Activated naive CD8-positive, alpha-beta T cell treated with anti-CD3 and anti-CD28 coated beads, Interleukin-2, amount 50 U/mL, for 24 hours (primary cell): ENCODE results near the gene CLCN5.

Experiments used
- ATAC-seq: fragments of 150-1000 bp; cut with Tn5 transposase; one replicate; pipeline ENCODE4 v1.10.0; 2021
- DNase-seq: peaks from one replicate; pipeline ENCODE4 v3.0.0; 2021
- H3K27ac Mint-ChIP-seq: one replicate; pipeline ENCODE4 v1.8.0; 2021; ENCODE audit warnings: mild to moderate bottlenecking, mixed read lengths
- H3K27me3 Mint-ChIP-seq: one replicate; pipeline ENCODE4 v1.8.0; 2021; ENCODE audit warnings: mixed read lengths
- H3K36me3 Mint-ChIP-seq: one replicate; pipeline ENCODE4 v1.8.0; 2021; ENCODE audit warnings: low read depth, mixed read lengths
- H3K4me1 Mint-ChIP-seq: one replicate; pipeline ENCODE4 v1.8.0; 2021; ENCODE audit warnings: mixed read lengths
- H3K4me3 Mint-ChIP-seq: one replicate; pipeline ENCODE4 v1.8.0; 2021; ENCODE audit warnings: mild to moderate bottlenecking, moderate library complexity, mixed read lengths
- H3K9me3 Mint-ChIP-seq: one replicate; pipeline ENCODE4 v1.8.0; 2021; ENCODE audit warnings: mixed read lengths

The CLCN5 gene

DNA sequence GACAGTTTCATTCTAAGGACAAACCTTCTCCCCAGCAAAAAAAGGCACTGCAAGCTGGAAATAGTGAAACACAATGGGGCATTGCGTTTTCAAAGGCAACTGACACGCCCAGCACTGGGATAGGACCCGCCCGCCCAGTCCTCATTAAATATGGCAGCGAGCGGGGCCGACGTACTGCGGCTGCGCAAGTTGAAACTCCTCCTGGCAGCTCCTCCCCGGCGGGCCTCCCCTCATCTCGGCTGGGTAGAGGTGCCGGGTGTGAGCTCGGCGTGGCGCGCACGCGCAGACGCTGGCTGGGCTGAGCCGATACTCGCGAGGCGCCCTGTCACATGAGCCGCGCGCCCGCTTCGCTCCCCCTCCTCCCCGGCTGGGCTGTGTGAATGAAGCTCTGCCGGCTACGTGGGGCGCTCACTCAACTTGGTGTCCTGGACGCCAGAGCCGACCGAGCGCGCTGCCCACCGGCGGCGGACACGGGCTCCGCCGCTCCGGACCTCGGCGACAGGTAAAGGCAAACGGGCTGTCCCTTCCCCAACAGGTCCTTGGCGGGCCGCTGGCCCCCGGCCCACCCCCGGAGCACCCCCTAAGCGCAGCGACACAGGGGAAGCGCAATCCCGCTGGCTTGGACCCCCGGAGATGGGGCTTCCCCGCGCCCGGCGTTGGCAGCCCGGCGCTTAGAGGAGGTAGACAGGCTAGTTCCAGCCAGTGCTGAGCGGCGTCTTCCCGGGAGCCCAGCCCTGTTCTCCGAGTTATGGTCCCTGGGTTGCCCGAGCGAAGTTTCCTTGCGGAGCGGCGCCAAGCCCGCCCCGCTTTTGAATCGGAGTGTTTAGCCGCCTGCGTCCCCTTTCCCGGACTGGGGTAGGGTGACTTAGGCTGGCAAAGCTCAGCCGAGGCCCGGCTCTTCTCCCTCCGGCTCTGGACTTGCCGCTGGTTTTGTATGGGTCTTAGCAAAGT lies at the start of gene CLCN5:
Gene CLCN5 (plus strand): TSS at position 306 of the 951 bp plus-strand sequence. CDS start 2,703 bp downstream, outside the sequence.
- H3K27me3 Mint-ChIP-seq, result no peaks in the 10 kb centered on the region
- peak; percentile 96 for ATAC-seq
- peaks cover 14% of the 10 kb centered on the region for H3K4me1 Mint-ChIP-seq
- no peaks in the 10 kb centered on the region for H3K9me3 Mint-ChIP-seq
- H3K27ac Mint-ChIP-seq, result peak within 1 kb of the TSS; percentile 68
- H3K4me3 Mint-ChIP-seq, result peak within 1 kb of the TSS; percentile 75
- peaks cover 13% of the 10 kb centered on the region for H3K36me3 Mint-ChIP-seq
- DNase-seq, result peak; percentile 89

- no peaks in the 10 kb centered on the region for H3K9me3 Mint-ChIP-seq
- no peaks in the 10 kb centered on the region for H3K36me3 Mint-ChIP-seq
- no peak for ATAC-seq
- H3K4me1 Mint-ChIP-seq, result peaks cover 25% of the 10 kb centered on the region
- H3K27me3 Mint-ChIP-seq, result no peaks in the 10 kb centered on the region
- H3K27ac Mint-ChIP-seq, result no peak overlapping the region
- DNase-seq, result no peak
- no peak overlapping the region for H3K4me3 Mint-ChIP-seq
Observed at GRCh38 chrX:49876750-49877149, 45.6 kb upstream of the CLCN5 start.

- no peak overlapping the region for H3K4me3 Mint-ChIP-seq
- no peak for ATAC-seq
- no peaks in the 10 kb centered on the region for H3K36me3 Mint-ChIP-seq
Observed at GRCh38 chrX:49877397-49878101, 44.8 kb upstream of the CLCN5 start.

GRCh38 chrX:49878128-49878833 lies 44.1 kb upstream of the CLCN5 start:
- Mint-ChIP-seq H3K27me3 (no peaks in the 10 kb centered on the region), H3K27ac (peak overlapping the region; percentile 81), H3K4me1 (peaks cover 27% of the 10 kb centered on the region), H3K9me3 (no peaks in the 10 kb centered on the region), H3K4me3 (peak overlapping the region; percentile 74), H3K36me3 (no peaks in the 10 kb centered on the region)
- ATAC-seq, result no peak
- no peak for DNase-seq

More at GRCh38 chrX:49877397-49878101, 44.8 kb upstream of the CLCN5 start:
- Mint-ChIP-seq H3K4me1 (peaks cover 27% of the 10 kb centered on the region), H3K27me3 (no peaks in the 10 kb centered on the region), H3K27ac (no peak overlapping the region), H3K9me3 (no peaks in the 10 kb centered on the region)
- no peak for DNase-seq

GRCh38 chrX:49878834-49879655 lies 43.4 kb upstream of the CLCN5 start, which contains the start of gene USP27X:
Gene USP27X (plus strand): TSS chrX:49879484. CDS start chrX:49880308, 824 bp downstream.
- peak within 1 kb of the TSS; percentile 81 for H3K27ac Mint-ChIP-seq
- H3K36me3 Mint-ChIP-seq, result no peaks in the 10 kb centered on the region
- H3K9me3 Mint-ChIP-seq, result no peaks in the 10 kb centered on the region
- peak; percentile 82 for ATAC-seq
- no peaks in the 10 kb centered on the region for H3K27me3 Mint-ChIP-seq
- H3K4me3 Mint-ChIP-seq, result peak within 1 kb of the TSS; percentile 74
- peak; percentile 66 for DNase-seq
- peaks cover 27% of the 10 kb centered on the region for H3K4me1 Mint-ChIP-seq

- no peaks in the 10 kb centered on the region for H3K9me3 Mint-ChIP-seq
- peaks cover 29% of the 10 kb centered on the region for H3K4me1 Mint-ChIP-seq
- H3K4me3 Mint-ChIP-seq, result peak overlapping the region; percentile 74
- H3K36me3 Mint-ChIP-seq, result no peaks in the 10 kb centered on the region
- peak; percentile 31 for ATAC-seq
- no peaks in the 10 kb centered on the region for H3K27me3 Mint-ChIP-seq
- H3K27ac Mint-ChIP-seq, result no peak overlapping the region
- DNase-seq, result no peak
Observed at GRCh38 chrX:49879656-49880277, 42.6 kb upstream of the CLCN5 start.

- Mint-ChIP-seq H3K36me3 (no peaks in the 10 kb centered on the region), H3K4me1 (peaks cover 29% of the 10 kb centered on the region), H3K9me3 (no peaks in the 10 kb centered on the region), H3K27ac (no peak overlapping the region), H3K4me3 (no peak overlapping the region), H3K27me3 (no peaks in the 10 kb centered on the region)
- ATAC-seq (no peak), DNase-seq (no peak)
Observed at GRCh38 chrX:49880668-49881067, 41.7 kb upstream of the CLCN5 start.

- H3K9me3 Mint-ChIP-seq, result no peaks in the 10 kb centered on the region
- ATAC-seq, result peak; percentile 22
Observed at GRCh38 chrX:49884290-49884862, 38.0 kb upstream of the CLCN5 start.

DNA sequence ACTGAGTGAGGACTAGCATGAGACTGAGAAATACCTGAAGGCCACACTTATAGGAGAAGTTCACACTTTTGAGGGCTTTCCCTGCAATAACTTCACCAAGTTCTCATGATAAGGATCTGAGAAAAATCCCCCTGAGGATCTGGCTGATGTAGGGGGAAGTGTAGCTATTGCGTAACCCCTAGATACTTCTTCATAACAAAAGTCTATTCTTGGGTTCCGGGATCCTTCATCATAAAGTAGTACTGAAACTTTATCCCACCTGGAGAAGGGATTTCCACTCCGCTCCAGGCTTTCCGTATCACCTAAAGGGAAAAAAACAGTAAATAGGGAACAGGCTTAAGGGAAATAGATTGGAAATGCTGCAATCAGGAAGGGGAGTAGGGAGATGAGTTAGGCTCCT lies 29.9 kb upstream of the CLCN5 start:
- ATAC-seq (no peak), DNase-seq (no peak)
- Mint-ChIP-seq H3K27ac (no peak overlapping the region), H3K4me1 (no peaks in the 10 kb centered on the region), H3K4me3 (no peak overlapping the region), H3K9me3 (peaks cover 10% of the 10 kb centered on the region), H3K36me3 (no peaks in the 10 kb centered on the region), H3K27me3 (peaks cover 8% of the 10 kb centered on the region)

More at GRCh38 chrX:49884290-49884862, 38.0 kb upstream of the CLCN5 start:
- Mint-ChIP-seq H3K4me3 (no peak overlapping the region), H3K27ac (no peak overlapping the region), H3K36me3 (no peaks in the 10 kb centered on the region), H3K4me1 (peaks cover 19% of the 10 kb centered on the region), H3K27me3 (no peaks in the 10 kb centered on the region)
- DNase-seq, result peak; percentile 61

DNA sequence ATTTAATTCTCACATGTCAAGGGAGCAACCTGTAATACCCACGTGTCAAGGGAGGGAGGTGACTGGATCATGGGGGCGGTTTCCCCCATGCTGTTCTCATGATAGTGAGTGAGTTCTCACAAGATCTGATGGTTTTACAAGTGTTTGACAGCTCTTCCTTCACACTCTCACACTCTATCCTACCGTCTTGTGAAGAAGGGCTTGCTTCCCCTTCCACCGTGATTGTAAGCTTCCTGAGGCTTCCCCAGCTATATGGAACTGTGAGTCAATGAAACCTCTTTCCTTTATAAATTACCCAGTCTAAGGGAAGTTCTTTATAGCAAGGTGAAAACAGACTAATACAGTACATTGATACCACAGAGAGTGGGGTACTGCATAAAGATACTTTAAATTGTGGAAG lies 25.4 kb upstream of the CLCN5 start:
- Mint-ChIP-seq H3K27ac (no peak overlapping the region), H3K4me3 (no peak overlapping the region), H3K9me3 (peaks cover 12% of the 10 kb centered on the region), H3K36me3 (no peaks in the 10 kb centered on the region), H3K27me3 (peaks cover 16% of the 10 kb centered on the region), H3K4me1 (no peaks in the 10 kb centered on the region)
- no peak for DNase-seq
- ATAC-seq, result no peak

DNA sequence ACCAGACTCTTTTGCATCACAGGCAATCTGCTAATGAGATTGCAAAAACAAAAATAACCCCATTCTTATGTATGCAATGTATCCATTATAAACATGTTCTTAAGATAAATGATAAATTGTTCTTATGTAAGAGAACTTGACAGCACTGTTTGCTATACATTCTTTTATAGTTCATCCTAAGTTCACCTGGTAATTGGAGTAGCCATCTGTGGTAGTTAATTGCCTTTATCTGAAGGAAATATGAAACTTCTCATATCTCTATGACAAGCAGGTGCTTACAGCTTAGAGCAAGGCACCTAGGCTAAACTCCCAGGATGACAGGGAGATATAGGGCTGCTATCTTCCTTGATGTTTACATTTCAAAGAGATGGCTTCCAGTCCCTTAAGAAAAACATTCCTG lies 21.3 kb upstream of the CLCN5 start:
- no peaks in the 10 kb centered on the region for H3K36me3 Mint-ChIP-seq
- H3K27me3 Mint-ChIP-seq, result peaks cover 11% of the 10 kb centered on the region
- H3K27ac Mint-ChIP-seq, result no peak overlapping the region
- no peak overlapping the region for H3K4me3 Mint-ChIP-seq
- peaks cover 12% of the 10 kb centered on the region for H3K9me3 Mint-ChIP-seq
- ATAC-seq (no peak), DNase-seq (no peak)
- H3K4me1 Mint-ChIP-seq, result no peaks in the 10 kb centered on the region

DNA sequence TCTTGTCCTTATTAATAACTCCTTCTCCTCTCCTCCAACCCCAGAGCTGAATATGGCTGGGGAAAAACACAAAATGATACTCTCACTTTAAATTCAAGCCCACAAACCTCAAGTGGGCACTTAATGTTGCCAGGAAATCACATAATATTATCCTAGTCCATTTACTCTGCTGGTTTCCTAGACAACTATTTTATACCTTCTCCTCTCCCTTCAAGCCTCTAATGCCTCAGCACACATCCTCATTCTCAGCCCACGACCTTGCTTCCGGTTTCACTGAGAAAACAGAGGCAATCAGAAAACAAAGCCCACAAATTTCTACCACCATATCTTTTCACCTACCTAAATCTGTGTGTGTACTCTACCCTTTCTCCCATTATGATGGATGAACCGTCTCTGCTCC lies 12.1 kb upstream of the CLCN5 start:
- Mint-ChIP-seq H3K4me3 (no peak overlapping the region), H3K9me3 (no peaks in the 10 kb centered on the region), H3K36me3 (no peaks in the 10 kb centered on the region), H3K4me1 (peaks cover 14% of the 10 kb centered on the region), H3K27me3 (no peaks in the 10 kb centered on the region), H3K27ac (peak overlapping the region; percentile 58)
- ATAC-seq (peak; percentile 33), DNase-seq (no peak)

GRCh38 chrX:49912086-49912485 lies 10.3 kb upstream of the CLCN5 start:
- DNase-seq (no peak), ATAC-seq (no peak)
- H3K9me3 Mint-ChIP-seq, result no peaks in the 10 kb centered on the region
- H3K27ac Mint-ChIP-seq, result no peak overlapping the region
- H3K4me1 Mint-ChIP-seq, result peaks cover 14% of the 10 kb centered on the region
- no peaks in the 10 kb centered on the region for H3K27me3 Mint-ChIP-seq
- H3K4me3 Mint-ChIP-seq, result no peak overlapping the region
- no peaks in the 10 kb centered on the region for H3K36me3 Mint-ChIP-seq
